ENCODE results near the gene VPS37C. TPM values are rescaled to one million over a fixed set of nuclear protein-coding genes. Genes with fewer than 3 reads are reported as not detected.

VPS37C gene
- total RNA-seq, 1 experiment from 2014 or later = 23.4 TPM

- Mint-ChIP-seq H3K4me1 (no peaks in the 10 kb centered on the region), H3K9me3 (peaks cover 16% of the 10 kb centered on the region), H3K27ac (no peak overlapping the region), H3K27me3 (ENCODE audit: low read depth) (peaks cover 9% of the 10 kb centered on the region), H3K36me3 (no peaks in the 10 kb centered on the region), H3K4me3 (no peak overlapping the region)
- ChIA-PET CTCF (interaction anchor here (0.7 kb wide), 1 partner anchor 12 kb away, joined by 3 read pairs; no protein-coding TSS in a partner anchor), POLR2A (no interaction called here)
- no peak for TF ChIP-seq ZBTB43 (CRISPR knock-in tag; IDR thresholded peaks at IDR 0.05)
- TF ChIP-seq TCF7 (CRISPR knock-in tag; IDR thresholded peaks at IDR 0.05; ENCODE audit: low read depth) = no peak
- no peak for TF ChIP-seq ZNF121 (CRISPR knock-in tag; IDR thresholded peaks at IDR 0.05)
- TF ChIP-seq CDX4 (CRISPR knock-in tag; IDR thresholded peaks at IDR 0.05; ENCODE audit: borderline replicate concordance) = no peak
- no peak for TF ChIP-seq ATF6 (CRISPR knock-in tag; IDR thresholded peaks at IDR 0.05)
- TF ChIP-seq ATF2 (CRISPR knock-in tag; IDR thresholded peaks at IDR 0.05; ENCODE audit: borderline replicate concordance, low read depth) = no peak
- ATAC-seq (no peak), DNase-seq (ENCODE audit: low spot score) (no peak)
Measured at GRCh38 chr11:61174949-61175348, 13.7 kb upstream of the VPS37C start.

GRCh38 chr11:61174273-61174672, 13.0 kb upstream of the VPS37C start:
- H3K4me3 Mint-ChIP-seq = no peak overlapping the region
- no peaks in the 10 kb centered on the region for H3K4me1 Mint-ChIP-seq
- POLR2A ChIA-PET = no interaction called here
- H3K27ac Mint-ChIP-seq = no peak overlapping the region
- DNase-seq (ENCODE audit: low spot score) = no peak
- no peak for TF ChIP-seq PREB (CRISPR knock-in tag; IDR thresholded peaks at IDR 0.05; ENCODE audit: borderline replicate concordance)
- H3K9me3 Mint-ChIP-seq = peaks cover 16% of the 10 kb centered on the region
- peaks cover 9% of the 10 kb centered on the region for H3K27me3 Mint-ChIP-seq (ENCODE audit: low read depth)
- CTCF ChIA-PET = no interaction called here
- ATAC-seq = no peak
- H3K36me3 Mint-ChIP-seq = no peaks in the 10 kb centered on the region

GRCh38 chr11:61173456-61173855, 12.2 kb upstream of the VPS37C start:
- DNase-seq (ENCODE audit: low spot score) = no peak
- Mint-ChIP-seq H3K36me3 (no peaks in the 10 kb centered on the region), H3K27me3 (ENCODE audit: low read depth) (peaks cover 9% of the 10 kb centered on the region), H3K4me3 (no peak overlapping the region), H3K9me3 (peaks cover 16% of the 10 kb centered on the region), H3K4me1 (no peaks in the 10 kb centered on the region), H3K27ac (no peak overlapping the region)
- TF ChIP-seq ATF1 (CRISPR knock-in tag; IDR thresholded peaks at IDR 0.05) (no peak), SMAD4 (CRISPR knock-in tag; IDR thresholded peaks at IDR 0.05) (no peak)
- ChIA-PET POLR2A (no interaction called here), CTCF (no interaction called here)
- ATAC-seq = no peak

GRCh38 chr11:61172888-61173287, 11.7 kb upstream of the VPS37C start:
- H3K36me3 Mint-ChIP-seq = no peaks in the 10 kb centered on the region
- peaks cover 9% of the 10 kb centered on the region for H3K27me3 Mint-ChIP-seq (ENCODE audit: low read depth)
- DNase-seq (ENCODE audit: low spot score) = no peak
- no peak for ATAC-seq
- no peak overlapping the region for H3K4me3 Mint-ChIP-seq
- peaks cover 16% of the 10 kb centered on the region for H3K9me3 Mint-ChIP-seq
- no peaks in the 10 kb centered on the region for H3K4me1 Mint-ChIP-seq
- H3K27ac Mint-ChIP-seq = no peak overlapping the region
- ChIA-PET CTCF (no interaction called here), POLR2A (no interaction called here)
- TF ChIP-seq E2F5 (CRISPR knock-in tag; IDR thresholded peaks at IDR 0.05) (no peak), RORB (CRISPR knock-in tag; IDR thresholded peaks at IDR 0.05) (no peak), E2F1 (CRISPR knock-in tag; IDR thresholded peaks at IDR 0.05) (no peak), NFYB (CRISPR knock-in tag; conservative IDR thresholded peaks at IDR 0.05; ENCODE audit: low read depth) (no peak), ZNF219 (CRISPR knock-in tag; IDR thresholded peaks at IDR 0.05; ENCODE audit: borderline replicate concordance) (no peak), ZBTB43 (CRISPR knock-in tag; IDR thresholded peaks at IDR 0.05) (no peak), NFATC4 (CRISPR knock-in tag; IDR thresholded peaks at IDR 0.05) (no peak), PREB (CRISPR knock-in tag; IDR thresholded peaks at IDR 0.05; ENCODE audit: borderline replicate concordance) (no peak), ZNF232 (CRISPR knock-in tag; IDR thresholded peaks at IDR 0.05) (no peak), SOX15 (CRISPR knock-in tag; IDR thresholded peaks at IDR 0.05) (no peak), EMX1 (CRISPR knock-in tag; IDR thresholded peaks at IDR 0.05) (no peak)
